AG09319 (cell line): ENCODE results near the gene LYRM9.

Experiments used
- DNase-seq: peaks from one replicate; pipeline ENCODE4 v3.0.0-alpha.2; 2010; ENCODE audit warnings: low read depth; ENCODE audit errors: extremely low read depth
- TF ChIP-seq, protein P1 (sequence below): IDR thresholded peaks from 2 replicates; pipeline ENCODE4 v1.5.1; 2011; ENCODE audit warnings: low read depth, mild to moderate bottlenecking, inconsistent platforms, low read length, moderate library complexity

The LYRM9 gene

GRCh38 chr17:27906226-27906580 is 13.0 kb upstream of the LYRM9 start:
- no peak for DNase-seq
- TF ChIP-seq, protein P1, sequence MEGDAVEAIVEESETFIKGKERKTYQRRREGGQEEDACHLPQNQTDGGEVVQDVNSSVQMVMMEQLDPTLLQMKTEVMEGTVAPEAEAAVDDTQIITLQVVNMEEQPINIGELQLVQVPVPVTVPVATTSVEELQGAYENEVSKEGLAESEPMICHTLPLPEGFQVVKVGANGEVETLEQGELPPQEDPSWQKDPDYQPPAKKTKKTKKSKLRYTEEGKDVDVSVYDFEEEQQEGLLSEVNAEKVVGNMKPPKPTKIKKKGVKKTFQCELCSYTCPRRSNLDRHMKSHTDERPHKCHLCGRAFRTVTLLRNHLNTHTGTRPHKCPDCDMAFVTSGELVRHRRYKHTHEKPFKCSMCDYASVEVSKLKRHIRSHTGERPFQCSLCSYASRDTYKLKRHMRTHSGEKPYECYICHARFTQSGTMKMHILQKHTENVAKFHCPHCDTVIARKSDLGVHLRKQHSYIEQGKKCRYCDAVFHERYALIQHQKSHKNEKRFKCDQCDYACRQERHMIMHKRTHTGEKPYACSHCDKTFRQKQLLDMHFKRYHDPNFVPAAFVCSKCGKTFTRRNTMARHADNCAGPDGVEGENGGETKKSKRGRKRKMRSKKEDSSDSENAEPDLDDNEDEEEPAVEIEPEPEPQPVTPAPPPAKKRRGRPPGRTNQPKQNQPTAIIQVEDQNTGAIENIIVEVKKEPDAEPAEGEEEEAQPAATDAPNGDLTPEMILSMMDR: no peak

GRCh38 chr17:27905447-27906225 is 12.5 kb upstream of the LYRM9 start:
- TF ChIP-seq, protein P1: no peak
- no peak for DNase-seq

- DNase-seq: no peak
- TF ChIP-seq, protein P1: no peak
Observed at GRCh38 chr17:27904534-27905446, 11.6 kb upstream of the LYRM9 start.

DNA sequence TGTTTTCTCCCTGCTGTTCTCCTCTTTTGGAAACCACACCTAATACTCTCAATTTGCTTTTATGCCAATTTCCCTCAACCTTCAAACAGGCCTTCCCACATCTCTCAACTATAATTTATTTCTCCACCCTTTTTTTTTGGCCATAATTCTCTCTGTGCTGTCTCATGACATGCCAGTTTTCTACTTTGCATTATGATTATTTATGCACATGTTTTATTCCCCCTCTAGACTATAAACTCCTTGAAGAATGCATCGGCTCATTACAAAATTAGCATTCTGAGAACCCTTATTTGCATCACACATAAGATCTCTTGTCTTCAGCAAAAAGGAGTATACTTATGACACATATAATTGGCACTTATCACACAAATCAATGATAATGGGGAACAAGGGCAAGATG is 10.9 kb upstream of the LYRM9 start:
- TF ChIP-seq, protein P1: no peak
- no peak for DNase-seq

DNA sequence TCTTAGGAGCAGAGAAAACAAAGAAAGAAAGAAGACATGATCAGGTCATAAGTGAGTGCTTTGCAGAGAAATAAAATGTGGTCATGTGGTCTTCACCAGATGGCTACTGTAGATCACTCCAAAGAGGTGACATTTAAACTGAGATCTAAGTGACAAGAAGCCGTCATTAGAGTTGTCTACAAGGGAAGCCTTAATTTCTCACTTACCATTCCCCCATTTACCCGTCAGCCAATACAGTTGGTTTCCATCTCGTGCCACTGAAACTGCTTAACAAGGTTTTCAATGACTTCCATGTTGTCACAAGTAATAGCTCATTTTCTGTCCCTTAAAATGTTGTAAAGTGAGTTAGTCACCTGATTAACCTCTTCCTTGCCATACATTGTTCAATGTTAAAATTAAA is 6.4 kb upstream of the LYRM9 start:
- TF ChIP-seq, protein P1: no peak
- DNase-seq: no peak

GRCh38 chr17:27898096-27898495 is 4.9 kb upstream of the LYRM9 start:
- DNase-seq: no peak

DNA sequence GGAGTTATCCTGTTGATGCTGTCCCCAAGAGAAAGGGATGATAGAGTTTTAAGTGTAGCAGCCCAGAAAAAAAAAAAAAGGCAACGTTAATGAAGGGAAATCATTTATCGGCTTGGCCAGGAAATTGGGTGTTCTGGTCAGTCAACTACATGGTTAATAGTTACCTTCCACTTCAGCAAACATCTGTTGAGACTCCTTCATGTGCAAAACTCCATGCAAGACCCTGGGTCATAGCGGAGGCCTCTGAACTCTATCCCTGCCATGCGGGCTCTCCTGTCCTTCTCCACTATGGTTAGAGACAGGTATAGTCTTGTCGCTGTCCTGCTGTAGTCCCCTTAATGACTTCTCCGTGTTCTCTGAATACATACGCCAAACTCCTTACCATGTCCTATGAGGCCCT is 3.5 kb upstream of the LYRM9 start:
- no peak for DNase-seq
- TF ChIP-seq, protein P1: no peak

More at GRCh38 chr17:27898096-27898495, 4.9 kb upstream of the LYRM9 start:
- TF ChIP-seq, protein P1: no peak
